GM19238 (cell line): ENCODE measurements around the gene ANAPC5.
"Not testable (repeated sequence)": the region's sequence is repeated elsewhere in the genome, so short reads cannot be mapped to it uniquely, and the experiment has no call there.

ENCODE experiments used
- DNase-seq: peaks from one replicate; pipeline ENCODE4 v3.0.0; 2011; ENCODE audit warnings: low spot score; ENCODE audit not compliant: insufficient read length

ANAPC5 gene

DNA sequence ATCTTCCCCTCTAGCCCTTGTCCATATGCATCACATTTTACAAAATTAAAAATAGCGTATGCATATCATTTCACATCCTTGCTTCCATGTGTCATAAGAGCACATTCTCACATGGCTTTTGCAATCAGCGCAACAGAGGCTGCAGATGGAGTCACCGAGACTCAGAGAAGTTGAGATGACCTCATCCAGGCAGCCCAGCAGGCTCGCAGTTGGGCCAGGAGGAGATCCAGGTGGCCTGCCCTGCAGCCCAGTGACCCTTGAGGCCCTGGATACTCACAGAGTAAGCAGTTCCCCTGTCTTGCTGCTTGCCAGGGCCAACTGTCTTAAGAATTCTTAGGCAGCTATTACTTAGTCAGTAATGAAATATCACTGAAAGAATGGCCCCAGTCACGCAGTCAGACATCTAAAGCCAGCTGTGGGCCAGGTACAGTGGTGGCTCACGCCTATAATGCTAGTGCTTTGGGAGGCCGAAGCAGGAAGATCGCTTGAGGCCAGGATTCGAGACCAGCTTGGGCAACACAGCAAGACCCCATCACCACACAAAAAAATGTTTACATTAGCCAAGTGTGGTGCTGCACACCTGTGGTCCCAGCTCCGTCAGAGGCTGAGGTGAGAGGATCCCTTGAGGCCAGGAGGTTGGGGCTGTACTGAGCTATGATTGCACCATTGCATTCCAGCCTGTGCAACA, 64.8 kb downstream of the ANAPC5 start:
- no peak for DNase-seq

DNA sequence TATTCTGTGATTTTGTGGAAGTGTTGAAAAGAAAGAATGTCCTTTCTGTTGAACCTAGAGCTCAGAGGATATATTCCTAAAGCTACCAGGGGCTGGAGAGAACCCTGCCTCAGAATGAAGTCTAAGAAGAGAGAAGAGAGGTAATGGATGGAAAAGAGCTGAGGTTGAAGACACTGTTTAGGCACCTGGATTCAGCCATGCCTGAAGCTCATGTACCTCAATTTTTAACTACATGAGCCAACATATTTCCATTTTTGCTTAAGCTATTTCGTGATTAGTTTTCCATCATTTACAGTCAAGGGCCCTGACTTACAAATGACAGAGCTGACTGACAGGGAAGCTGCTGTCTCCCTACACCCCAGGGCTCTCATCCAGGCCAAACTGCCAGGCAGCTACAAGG, 66.4 kb downstream of the ANAPC5 start:
- DNase-seq: no peak

DNA sequence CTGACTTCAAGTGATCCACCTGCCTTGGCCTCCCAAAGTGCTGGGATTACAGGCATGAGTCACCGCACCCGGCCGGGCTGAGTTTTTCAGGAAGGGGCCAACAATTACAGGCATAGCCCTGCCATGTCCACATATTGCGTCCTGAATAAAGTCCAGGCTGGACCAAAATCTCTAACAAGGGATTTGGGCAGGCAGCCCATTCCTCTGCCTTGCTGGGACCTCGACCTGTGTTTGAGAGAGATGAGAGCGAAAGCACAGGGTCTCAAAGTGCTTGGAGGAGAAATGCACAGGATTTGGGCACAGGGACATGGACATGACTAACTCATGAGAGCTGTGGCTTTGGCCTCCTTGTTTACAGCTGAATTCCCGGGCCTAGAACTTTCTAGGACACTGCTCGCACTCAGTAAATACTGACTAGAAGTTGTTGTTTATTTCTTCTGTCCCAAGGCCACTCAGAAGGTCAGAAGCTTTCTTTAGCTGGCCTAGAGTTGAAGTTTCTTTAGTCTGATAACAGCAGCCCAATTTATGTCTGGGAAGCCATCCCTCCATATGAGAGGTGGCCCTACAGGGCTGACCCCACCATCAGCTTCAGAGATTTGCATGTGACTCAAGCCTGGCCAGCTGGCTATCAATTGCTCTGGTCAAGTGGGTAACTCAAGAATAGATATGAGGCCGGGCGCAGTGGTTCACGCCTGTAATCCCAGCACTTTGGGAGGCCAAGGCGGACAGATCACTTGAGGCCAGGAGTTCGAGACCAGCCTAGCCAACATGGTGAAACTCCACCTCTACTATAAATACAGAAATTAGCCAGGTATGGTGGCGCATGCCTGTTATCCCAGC, 67.4 kb downstream of the ANAPC5 start:
- no peak for DNase-seq

- no peak for DNase-seq
Measured at GRCh38 chr12:121283841-121284240, 68.4 kb downstream of the ANAPC5 start.

GRCh38 chr12:121283388-121283787, 68.8 kb downstream of the ANAPC5 start:
- DNase-seq: no peak

DNA sequence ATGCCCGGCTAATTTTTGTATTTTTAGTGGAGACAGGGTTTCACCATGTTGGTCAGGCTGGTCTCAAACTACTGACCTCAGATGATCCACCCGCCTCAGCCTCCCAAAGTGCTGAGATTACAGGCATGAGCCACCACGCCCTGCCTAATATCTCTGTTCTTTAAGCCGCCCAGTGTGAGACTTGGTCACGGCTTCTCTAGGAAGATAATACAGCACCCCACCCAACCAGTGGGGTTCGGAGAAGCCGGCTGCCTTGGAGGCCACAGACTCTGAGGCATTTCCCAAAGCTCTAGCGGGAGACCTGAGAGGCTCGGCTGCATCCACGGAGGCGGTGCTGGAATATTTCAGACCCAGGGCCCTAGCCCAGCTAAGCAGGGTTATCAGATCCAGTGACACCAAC, 69.3 kb downstream of the ANAPC5 start:
- DNase-seq: not testable (repeated sequence)

GRCh38 chr12:121282072-121282742, 70.0 kb downstream of the ANAPC5 start:
- DNase-seq: no peak

- DNase-seq: not testable (repeated sequence)
Measured at GRCh38 chr12:121281116-121281515, 71.1 kb downstream of the ANAPC5 start.

DNA sequence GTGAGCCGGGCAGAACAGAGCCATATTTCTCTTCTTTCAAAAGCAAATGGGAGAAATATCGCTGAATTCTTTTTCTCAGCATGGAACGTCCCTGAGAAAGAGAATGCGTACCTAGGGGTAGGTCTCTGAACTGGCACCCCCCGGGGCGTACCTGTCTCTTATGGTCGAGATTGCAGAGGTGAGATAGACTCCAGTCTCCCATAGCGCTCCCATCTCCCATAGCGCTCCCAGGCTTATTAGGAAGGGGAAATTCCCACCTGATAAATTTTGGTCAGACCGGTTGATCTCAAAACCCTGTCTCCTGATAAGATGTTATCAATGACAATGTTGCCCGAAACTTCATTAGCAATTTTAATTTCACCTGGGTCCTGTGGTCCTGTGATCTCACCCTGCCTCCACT, 71.7 kb downstream of the ANAPC5 start:
- DNase-seq: not testable (repeated sequence)

DNA sequence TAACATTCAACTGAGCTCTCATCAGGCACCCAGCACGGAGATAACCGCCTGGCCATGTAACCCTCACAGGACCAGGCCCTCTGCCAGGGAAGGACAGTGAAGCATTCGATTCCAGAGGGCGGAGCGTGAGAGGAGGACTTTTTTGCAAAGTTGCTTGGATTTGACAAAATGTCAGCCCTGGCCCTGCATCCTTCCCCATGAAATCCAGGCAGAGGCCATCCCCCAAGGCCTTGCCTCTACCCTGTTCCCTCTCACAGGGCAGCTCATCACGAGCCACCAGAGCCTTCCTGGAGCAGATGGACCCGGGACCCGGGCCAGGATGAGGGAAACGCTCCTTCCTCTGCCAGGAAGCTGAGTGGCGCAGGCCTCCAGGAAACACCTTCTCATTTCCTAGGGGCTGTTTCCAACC, 72.7 kb downstream of the ANAPC5 start:
- no peak for DNase-seq

DNA sequence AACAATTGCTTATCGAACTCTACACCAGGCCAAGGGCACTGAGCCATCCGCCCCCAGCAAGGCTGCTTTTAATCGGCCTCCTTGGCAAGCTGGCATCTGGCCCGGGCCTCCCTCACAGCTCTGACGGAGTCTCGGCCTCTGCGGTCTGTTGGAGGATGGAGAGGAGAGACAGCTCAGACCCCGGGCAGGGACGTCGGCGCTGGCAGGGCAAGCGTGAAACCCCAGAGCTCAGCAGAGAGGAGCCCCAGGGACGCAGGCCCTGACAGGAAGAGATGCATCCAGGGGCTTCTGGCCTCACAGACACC, 73.2 kb downstream of the ANAPC5 start:
- no peak for DNase-seq

DNA sequence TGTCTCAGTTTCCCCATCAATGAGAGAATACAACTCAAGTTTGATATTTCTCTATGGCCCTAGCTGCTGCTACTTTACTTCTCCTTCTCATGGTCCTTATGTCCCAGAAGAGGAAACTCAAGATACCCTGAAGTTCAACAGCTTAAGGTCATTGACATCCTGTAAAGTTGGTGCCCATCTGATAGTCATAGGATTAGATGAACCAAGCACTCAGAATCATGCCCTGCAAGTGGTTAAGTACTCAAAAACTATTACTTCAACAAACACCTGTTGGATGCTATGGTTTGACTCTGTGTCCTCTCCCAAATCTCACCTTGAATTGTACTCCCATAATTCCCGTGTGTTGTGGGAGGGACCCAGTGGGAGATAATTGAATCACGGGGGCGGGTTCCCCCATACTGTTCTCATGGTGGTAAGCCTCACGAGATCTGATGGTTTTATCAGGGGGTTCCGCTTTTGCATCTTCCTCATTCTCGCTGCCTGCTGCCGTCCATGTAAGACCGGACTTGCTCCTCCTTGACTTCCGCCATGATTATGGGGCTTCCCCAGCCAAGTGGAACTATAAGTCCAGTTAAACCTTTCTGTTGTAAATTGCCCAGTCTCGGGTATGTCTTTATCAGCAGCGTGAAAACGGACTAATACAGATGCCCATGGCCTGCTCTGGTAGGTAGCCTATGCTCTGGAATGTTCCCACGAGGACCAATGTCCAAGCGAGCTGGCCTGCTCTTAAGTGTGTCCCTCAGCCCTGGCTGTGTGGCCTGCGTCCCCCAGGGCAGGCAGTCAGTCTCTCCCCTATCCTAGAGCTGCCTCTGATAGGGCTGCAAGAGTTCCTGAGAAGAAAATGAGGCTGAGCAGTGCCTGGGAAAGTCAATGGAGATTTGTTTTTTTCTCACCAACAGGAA, 73.8 kb downstream of the ANAPC5 start:
- DNase-seq: no peak

GRCh38 chr12:121277374-121277759, 74.8 kb downstream of the ANAPC5 start:
- DNase-seq: no peak

GRCh38 chr12:121274036-121274763, 78.0 kb downstream of the ANAPC5 start:
- no peak for DNase-seq

GRCh38 chr12:121273364-121273896, 78.8 kb downstream of the ANAPC5 start:
- DNase-seq: no peak

DNA sequence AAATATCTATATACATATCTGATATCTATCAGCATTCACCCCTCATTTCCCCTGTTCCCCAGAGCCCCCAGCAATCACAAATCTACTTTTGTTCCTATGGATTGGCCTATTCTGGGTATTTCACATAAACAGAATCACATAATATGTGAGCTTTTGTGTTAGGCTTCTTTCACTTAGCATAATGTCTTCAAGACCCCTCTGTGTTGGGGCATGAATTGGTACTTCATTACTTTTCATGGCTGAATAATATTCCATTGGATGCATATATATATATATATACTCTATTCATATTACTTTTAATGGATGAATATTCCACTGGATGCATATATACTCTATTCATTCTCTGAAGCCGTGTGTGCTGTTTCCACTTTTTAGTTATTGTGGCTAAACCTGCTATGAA, 84.4 kb downstream of the ANAPC5 start:
- no peak for DNase-seq

DNA sequence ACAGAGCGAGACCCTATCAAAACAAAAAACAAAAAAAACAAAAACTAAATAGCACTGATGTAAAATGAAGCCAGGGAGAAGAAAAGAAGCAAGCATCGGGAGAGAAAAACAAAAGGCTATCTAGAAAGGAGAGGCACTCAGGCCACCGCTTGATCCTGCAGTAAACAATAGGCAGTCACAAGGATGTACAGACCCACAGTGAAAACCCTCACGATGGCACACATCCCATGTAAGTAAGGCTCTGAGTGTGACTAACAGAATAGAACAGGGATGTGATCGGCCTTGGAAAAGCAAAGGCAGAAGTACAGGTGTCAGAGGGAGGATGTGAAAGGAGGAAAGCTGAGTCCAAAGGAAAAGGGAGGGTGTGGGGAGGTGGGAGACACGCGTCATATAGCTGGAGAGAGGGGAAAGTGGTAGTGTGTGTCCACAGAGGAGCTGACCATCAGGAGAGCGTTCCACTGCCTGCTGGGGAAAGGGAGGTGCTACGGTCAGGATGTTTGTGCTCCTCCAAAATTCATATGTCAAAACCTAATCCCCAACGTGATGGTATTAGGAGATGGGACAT, 87.2 kb downstream of the ANAPC5 start:
- no peak for DNase-seq

DNA sequence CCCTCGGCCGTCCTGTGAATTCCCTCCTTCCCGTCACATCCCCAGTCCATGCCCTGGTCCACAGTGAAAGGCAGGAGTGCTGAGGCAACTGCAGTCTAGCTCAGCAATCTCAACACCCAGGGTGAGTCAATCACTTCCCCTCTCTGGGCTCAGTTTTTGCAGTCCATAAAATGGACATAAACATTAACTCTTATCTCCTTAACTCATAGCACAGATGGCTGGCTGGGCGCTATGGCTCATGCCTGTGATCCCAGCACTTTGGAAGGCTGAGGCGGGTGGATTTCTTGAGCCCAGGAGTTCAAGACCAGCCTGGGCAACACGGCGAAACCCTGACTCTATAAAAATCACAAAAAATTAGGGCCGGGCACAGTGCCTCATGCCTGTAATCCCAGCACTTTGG, 88.1 kb downstream of the ANAPC5 start:
- no peak for DNase-seq

- no peak for DNase-seq
Measured at GRCh38 chr12:121263206-121263935, 88.8 kb downstream of the ANAPC5 start.

- no peak for DNase-seq
Measured at GRCh38 chr12:121261398-121261797, 90.8 kb downstream of the ANAPC5 start.
